IPS DF 6.9 (cell line): Measurements from ENCODE around the gene BMP2K.
"Not testable (repeated sequence)": the region's sequence is repeated elsewhere in the genome, so short reads cannot be mapped to it uniquely, and the experiment has no call there.

Source experiments
- DNase-seq: peaks from one replicate; pipeline ENCODE4 v3.0.0-alpha.2; 2013; ENCODE audit warnings: low read depth, low spot score
- H3K27ac ChIP-seq: one replicate; pipeline ENCODE4 v1.5.1; 2013; ENCODE audit warnings: low read length, control low read depth
- H3K27me3 ChIP-seq: 2 replicates; pipeline ENCODE4 v1.6.1; 2013; ENCODE audit warnings: mild to moderate bottlenecking, low read length; ENCODE audit not compliant: control insufficient read depth, insufficient read depth
- H3K36me3 ChIP-seq: 2 replicates; pipeline ENCODE4 v1.6.1; 2013; ENCODE audit warnings: low read length; ENCODE audit not compliant: control insufficient read depth, insufficient read depth
- H3K4me1 ChIP-seq: 2 replicates; pipeline ENCODE4 v1.6.1; 2013; ENCODE audit warnings: low read length; ENCODE audit not compliant: control insufficient read depth, insufficient read depth
- H3K4me3 ChIP-seq: 2 replicates; pipeline ENCODE4 v1.5.1; 2013; ENCODE audit warnings: mild to moderate bottlenecking, low read length
- H3K9me3 ChIP-seq: 2 replicates; pipeline ENCODE4 v1.6.1; 2013; ENCODE audit warnings: low read length, inconsistent platforms; ENCODE audit not compliant: control insufficient read depth, insufficient read depth
- WGBS: extraction: QIAGEN DNeasy Blood & Tissue Kit; methylation state at CpG from one replicate; pipeline ENCODE4 v1.1.7; 2013; ENCODE audit warnings: mixed read lengths, missing lambda C conversion rate; ENCODE audit not compliant: insufficient read length, insufficient coverage; 5-methylcytosine and 5-hydroxymethylcytosine counted together

BMP2K gene

GRCh38 chr4:78788007-78788889 is 12.1 kb downstream of the BMP2K start:
- Histone ChIP-seq H3K4me1 (no peaks in the 10 kb centered on the region), H3K36me3 (no peaks in the 10 kb centered on the region), H3K9me3 (no peaks in the 10 kb centered on the region), H3K27me3 (no peaks in the 10 kb centered on the region), H3K4me3 (no peak overlapping the region), H3K27ac (no peak overlapping the region)
- WGBS = no CpG with 5 or more reads among the region's 3 CpGs
- DNase-seq = no peak

- WGBS = no CpG with 5 or more reads among the region's 5 CpGs
- H3K27ac ChIP-seq, H3K27me3 ChIP-seq, H3K9me3 ChIP-seq, DNase-seq, H3K36me3 ChIP-seq, H3K4me3 ChIP-seq, H3K4me1 ChIP-seq: not testable (repeated sequence)
Observed at GRCh38 chr4:78795594-78796416, 19.7 kb downstream of the BMP2K start.

- DNase-seq = no peak
- H3K27ac ChIP-seq = no peak overlapping the region
- WGBS = 100% methylated on average over 2 of the region's 2 CpGs
Observed at GRCh38 chr4:78796526-78796925, 20.4 kb downstream of the BMP2K start.

GRCh38 chr4:78797777-78798284 is 21.7 kb downstream of the BMP2K start:
- Histone ChIP-seq H3K9me3 (no peaks in the 10 kb centered on the region), H3K27me3 (no peaks in the 10 kb centered on the region), H3K4me3 (no peak overlapping the region), H3K36me3 (no peaks in the 10 kb centered on the region), H3K4me1 (no peaks in the 10 kb centered on the region), H3K27ac (no peak overlapping the region)
- no CpG with 5 or more reads among the region's 4 CpGs for WGBS
- DNase-seq = no peak

More at GRCh38 chr4:78796526-78796925, 20.4 kb downstream of the BMP2K start:
- Histone ChIP-seq H3K27me3 (no peaks in the 10 kb centered on the region), H3K4me3 (no peak overlapping the region), H3K9me3 (no peaks in the 10 kb centered on the region), H3K36me3 (no peaks in the 10 kb centered on the region), H3K4me1 (no peaks in the 10 kb centered on the region)

- Histone ChIP-seq H3K9me3 (no peaks in the 10 kb centered on the region), H3K4me1 (no peaks in the 10 kb centered on the region), H3K4me3 (no peak overlapping the region), H3K36me3 (no peaks in the 10 kb centered on the region), H3K27ac (no peak overlapping the region), H3K27me3 (no peaks in the 10 kb centered on the region)
- 100% methylated on average over 4 of the region's 5 CpGs for WGBS
- no peak for DNase-seq
Observed at GRCh38 chr4:78799551-78800495, 23.7 kb downstream of the BMP2K start.

GRCh38 chr4:78800965-78801364 is 24.8 kb downstream of the BMP2K start:
- Histone ChIP-seq H3K36me3 (no peaks in the 10 kb centered on the region), H3K4me1 (no peaks in the 10 kb centered on the region), H3K9me3 (no peaks in the 10 kb centered on the region), H3K4me3 (no peak overlapping the region), H3K27me3 (no peaks in the 10 kb centered on the region), H3K27ac (no peak overlapping the region)
- DNase-seq = no peak

GRCh38 chr4:78803983-78804382 is 27.8 kb downstream of the BMP2K start:
- Histone ChIP-seq H3K4me1 (no peaks in the 10 kb centered on the region), H3K36me3 (no peaks in the 10 kb centered on the region), H3K27ac (no peak overlapping the region), H3K27me3 (no peaks in the 10 kb centered on the region), H3K4me3 (no peak overlapping the region), H3K9me3 (no peaks in the 10 kb centered on the region)
- no CpG with 5 or more reads among the region's 1 CpG for WGBS
- no peak for DNase-seq

- no peak for DNase-seq
- H3K4me1 ChIP-seq = no peaks in the 10 kb centered on the region
- H3K27ac ChIP-seq = no peak overlapping the region
- no peak overlapping the region for H3K4me3 ChIP-seq
- H3K9me3 ChIP-seq = no peaks in the 10 kb centered on the region
- no peaks in the 10 kb centered on the region for H3K27me3 ChIP-seq
- no peaks in the 10 kb centered on the region for H3K36me3 ChIP-seq
- WGBS = no CpG with 5 or more reads among the region's 6 CpGs
Observed at GRCh38 chr4:78806943-78807460, 30.9 kb downstream of the BMP2K start.

GRCh38 chr4:78809295-78809694 is 33.1 kb downstream of the BMP2K start:
- no peak overlapping the region for H3K27ac ChIP-seq
- WGBS = no CpG with 5 or more reads among the region's 2 CpGs
- H3K4me1 ChIP-seq = no peaks in the 10 kb centered on the region
- no peak overlapping the region for H3K4me3 ChIP-seq
- no peak for DNase-seq
- no peaks in the 10 kb centered on the region for H3K9me3 ChIP-seq
- H3K27me3 ChIP-seq = no peaks in the 10 kb centered on the region
- H3K36me3 ChIP-seq = no peaks in the 10 kb centered on the region
